ENCODE data around the gene ADGRF3. TPM values are rescaled to one million over a fixed set of nuclear protein-coding genes. Genes with fewer than 3 reads are reported as not detected.

ADGRF3 gene
- total RNA-seq, 1 experiment from 2014 or later = not detected

- Histone ChIP-seq H3K9me3 (ENCODE audit: control insufficient read depth, insufficient read depth, low read depth, low read length) (no peaks in the 10 kb centered on the region), H3K4me1 (ENCODE audit: control insufficient read depth, insufficient read depth, low read length) (no peaks in the 10 kb centered on the region), H3K4me3 (ENCODE audit: low read depth in 2 of 2, low read length in 2 of 2) (no peak overlapping the region), H3K27ac (ENCODE audit: low read length) (no peak overlapping the region), H3K27me3 (ENCODE audit: control insufficient read depth, insufficient read depth, low read length) (no peaks in the 10 kb centered on the region), H3K36me3 (ENCODE audit: control insufficient read depth, insufficient read depth, low read length) (no peaks in the 10 kb centered on the region; the same call in 1 of the 2 replicates)
- intact Hi-C loops (cut with micrococcal nuclease; ENCODE audit: unreplicated experiment) = no loop called here
- ChIA-PET POLR2A (no interaction called here), CTCF (no interaction called here)
- no TSS peak for BruUV-seq (replicated peaks)
- no peak for ATAC-seq
- in situ Hi-C loops (cut with HindIII; ENCODE audit: low pct_unique_long_range_greater_than_20kb, low sequenced_read_pairs) = no loop called here
- DNase-seq (ENCODE audit: low read depth, low spot score) = no peak
- TF ChIP-seq REST (IDR thresholded peaks at IDR 0.05; ENCODE audit: insufficient read depth in 1 of 2, low read depth in 2 of 2, low read length in 1 of 2) = no peak
- no peak for TF ChIP-seq CTCF (IDR thresholded peaks at IDR 0.05)
- TF ChIP-seq TCF7L2 (IDR thresholded peaks at IDR 0.05; ENCODE audit: low read depth, low read length) = no peak
- TF ChIP-seq SIN3A (IDR thresholded peaks at IDR 0.05; ENCODE audit: borderline replicate concordance, insufficient read depth, low read depth, low read length) = no peak
- no peak for TF ChIP-seq POLR2AphosphoS5 (IDR thresholded peaks at IDR 0.05; ENCODE audit: low read depth, low read length)
These were observed 13.4 kb upstream of the ADGRF3 start for GRCh38 chr2:26359886-26360473.

GRCh38 chr2:26356771-26357170 is 10.2 kb upstream of the ADGRF3 start:
- intact Hi-C loops (cut with micrococcal nuclease; ENCODE audit: unreplicated experiment) (no loop called here), in situ Hi-C loops (cut with HindIII; ENCODE audit: low pct_unique_long_range_greater_than_20kb, low sequenced_read_pairs) (no loop called here)
- TF ChIP-seq CTCF (IDR thresholded peaks at IDR 0.05) (no peak), POLR2AphosphoS5 (IDR thresholded peaks at IDR 0.05; ENCODE audit: low read depth, low read length) (no peak), REST (IDR thresholded peaks at IDR 0.05; ENCODE audit: insufficient read depth in 1 of 2, low read depth in 2 of 2, low read length in 1 of 2) (no peak), TCF7L2 (IDR thresholded peaks at IDR 0.05; ENCODE audit: low read depth, low read length) (no peak), SIN3A (IDR thresholded peaks at IDR 0.05; ENCODE audit: borderline replicate concordance, insufficient read depth, low read depth, low read length) (no peak)
- POLR2A ChIA-PET = no interaction called here
- CTCF ChIA-PET = no interaction called here
- no peaks in the 10 kb centered on the region for H3K4me1 ChIP-seq (ENCODE audit: control insufficient read depth, insufficient read depth, low read length)
- ATAC-seq = no peak
- no peak overlapping the region for H3K27ac ChIP-seq (ENCODE audit: low read length)
- no peaks in the 10 kb centered on the region for H3K36me3 ChIP-seq (ENCODE audit: control insufficient read depth, insufficient read depth, low read length)
- H3K27me3 ChIP-seq (ENCODE audit: control insufficient read depth, insufficient read depth, low read length) = no peaks in the 10 kb centered on the region
- H3K4me3 ChIP-seq (ENCODE audit: low read depth in 2 of 2, low read length in 2 of 2) = no peak overlapping the region
- no peaks in the 10 kb centered on the region for H3K9me3 ChIP-seq (ENCODE audit: control insufficient read depth, insufficient read depth, low read depth, low read length)
- DNase-seq (ENCODE audit: low read depth, low spot score) = no peak
- BruUV-seq (replicated peaks) = no TSS peak
